Measurements from ENCODE around the gene DDTL.
"Not testable (repeated sequence)": the region's sequence is repeated elsewhere in the genome, so short reads cannot be mapped to it uniquely, and the experiment has no call there.

DNA sequence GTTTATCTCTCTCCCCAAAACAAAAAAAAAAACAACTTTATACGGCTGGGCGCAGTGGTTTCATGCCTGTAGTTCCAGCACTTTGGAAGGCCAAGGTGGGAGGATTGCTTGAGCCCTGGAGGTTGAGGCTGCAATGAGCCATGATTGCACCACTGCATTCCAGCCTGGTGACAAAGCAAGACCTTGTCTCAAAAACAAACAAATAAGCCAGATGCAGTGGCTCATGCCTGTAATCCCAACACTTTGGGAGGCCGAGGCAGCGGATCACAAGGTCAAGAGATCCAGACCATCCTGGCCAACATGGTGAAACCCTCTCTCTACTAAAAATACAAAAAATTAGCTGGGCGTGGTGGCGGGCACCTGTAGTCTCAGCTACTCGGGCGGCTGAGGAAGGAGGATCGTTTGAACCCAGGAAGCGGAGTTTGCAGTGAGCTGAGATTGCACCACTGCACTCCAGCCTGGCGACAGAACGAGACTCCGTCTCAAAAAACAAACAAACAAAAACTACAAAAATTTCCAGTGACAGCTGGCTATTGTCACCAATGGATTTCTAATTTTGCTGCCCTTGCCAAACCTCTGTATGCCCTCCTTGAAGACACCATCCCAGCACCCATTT is 45.0 kb upstream of the DDTL start:
- TF ChIP-seq, protein P1, sequence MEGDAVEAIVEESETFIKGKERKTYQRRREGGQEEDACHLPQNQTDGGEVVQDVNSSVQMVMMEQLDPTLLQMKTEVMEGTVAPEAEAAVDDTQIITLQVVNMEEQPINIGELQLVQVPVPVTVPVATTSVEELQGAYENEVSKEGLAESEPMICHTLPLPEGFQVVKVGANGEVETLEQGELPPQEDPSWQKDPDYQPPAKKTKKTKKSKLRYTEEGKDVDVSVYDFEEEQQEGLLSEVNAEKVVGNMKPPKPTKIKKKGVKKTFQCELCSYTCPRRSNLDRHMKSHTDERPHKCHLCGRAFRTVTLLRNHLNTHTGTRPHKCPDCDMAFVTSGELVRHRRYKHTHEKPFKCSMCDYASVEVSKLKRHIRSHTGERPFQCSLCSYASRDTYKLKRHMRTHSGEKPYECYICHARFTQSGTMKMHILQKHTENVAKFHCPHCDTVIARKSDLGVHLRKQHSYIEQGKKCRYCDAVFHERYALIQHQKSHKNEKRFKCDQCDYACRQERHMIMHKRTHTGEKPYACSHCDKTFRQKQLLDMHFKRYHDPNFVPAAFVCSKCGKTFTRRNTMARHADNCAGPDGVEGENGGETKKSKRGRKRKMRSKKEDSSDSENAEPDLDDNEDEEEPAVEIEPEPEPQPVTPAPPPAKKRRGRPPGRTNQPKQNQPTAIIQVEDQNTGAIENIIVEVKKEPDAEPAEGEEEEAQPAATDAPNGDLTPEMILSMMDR (IDR thresholded peaks at IDR 0.05) = not testable (repeated sequence)
- not testable (repeated sequence) for TF ChIP-seq POLR2A (IDR thresholded peaks at IDR 0.05)

All from upper lobe of left lung (tissue), 4 donors.